Measurements from ENCODE around the gene CLIC5.

CLIC5 gene

GRCh38 chr6:46058951-46059350, 43.3 kb upstream of the CLIC5 start:
- H3K4me3 ChIP-seq (ENCODE audit: low read depth, low read length), result no peak overlapping the region
- H3K27me3 ChIP-seq (ENCODE audit: control insufficient read depth, insufficient read depth, low read length), result no peaks in the 10 kb centered on the region
- no peaks in the 10 kb centered on the region for H3K9me3 ChIP-seq (ENCODE audit: control insufficient read depth, low read length)
- TF ChIP-seq CTCF (IDR thresholded peaks at IDR 0.05), result no peak
- no peak overlapping the region for H3K4me2 ChIP-seq (ENCODE audit: low read length)
- no peak overlapping the region for H3K27ac ChIP-seq
- H3K4me1 ChIP-seq, result no peaks in the 10 kb centered on the region
- H3K79me2 ChIP-seq, result no peaks in the 10 kb centered on the region
- no peak overlapping the region for H2AFZ ChIP-seq
- H3K9ac ChIP-seq, result no peak overlapping the region
- no peaks in the 10 kb centered on the region for H3K36me3 ChIP-seq (ENCODE audit: control insufficient read depth, insufficient read depth, low read length)

- Histone ChIP-seq H3K79me2 (no peaks in the 10 kb centered on the region), H3K9ac (no peak overlapping the region), H2AFZ (no peak overlapping the region), H3K36me3 (ENCODE audit: control insufficient read depth, insufficient read depth, low read length) (no peaks in the 10 kb centered on the region), H3K4me1 (no peaks in the 10 kb centered on the region), H3K4me2 (ENCODE audit: low read length) (no peak overlapping the region), H3K9me3 (ENCODE audit: control insufficient read depth, low read length) (no peaks in the 10 kb centered on the region), H3K4me3 (ENCODE audit: low read depth, low read length) (no peak overlapping the region), H3K27me3 (ENCODE audit: control insufficient read depth, insufficient read depth, low read length) (no peaks in the 10 kb centered on the region), H3K27ac (no peak overlapping the region)
- TF ChIP-seq CTCF (IDR thresholded peaks at IDR 0.05), result no peak
These were observed 42.1 kb upstream of the CLIC5 start for GRCh38 chr6:46057792-46058191.

GRCh38 chr6:46056906-46057529, 41.4 kb upstream of the CLIC5 start:
- no peaks in the 10 kb centered on the region for H3K27me3 ChIP-seq (ENCODE audit: control insufficient read depth, insufficient read depth, low read length)
- no peak overlapping the region for H3K4me2 ChIP-seq (ENCODE audit: low read length)
- H3K9me3 ChIP-seq (ENCODE audit: control insufficient read depth, low read length), result no peaks in the 10 kb centered on the region
- no peak overlapping the region for H3K9ac ChIP-seq
- H3K4me1 ChIP-seq, result no peaks in the 10 kb centered on the region
- no peak overlapping the region for H2AFZ ChIP-seq
- H3K27ac ChIP-seq, result no peak overlapping the region
- no peak for TF ChIP-seq CTCF (IDR thresholded peaks at IDR 0.05)
- no peak overlapping the region for H3K4me3 ChIP-seq (ENCODE audit: low read depth, low read length)
- H3K36me3 ChIP-seq (ENCODE audit: control insufficient read depth, insufficient read depth, low read length), result no peaks in the 10 kb centered on the region
- no peaks in the 10 kb centered on the region for H3K79me2 ChIP-seq

GRCh38 chr6:46054516-46054915, 38.9 kb upstream of the CLIC5 start:
- no peak for TF ChIP-seq CTCF (IDR thresholded peaks at IDR 0.05)
- no peak overlapping the region for H3K9ac ChIP-seq
- no peaks in the 10 kb centered on the region for H3K79me2 ChIP-seq
- no peak overlapping the region for H2AFZ ChIP-seq
- no peak overlapping the region for H3K27ac ChIP-seq
- no peak overlapping the region for H3K4me3 ChIP-seq (ENCODE audit: low read depth, low read length)
- H3K4me1 ChIP-seq, result no peaks in the 10 kb centered on the region
- no peaks in the 10 kb centered on the region for H3K27me3 ChIP-seq (ENCODE audit: control insufficient read depth, insufficient read depth, low read length)
- no peaks in the 10 kb centered on the region for H3K36me3 ChIP-seq (ENCODE audit: control insufficient read depth, insufficient read depth, low read length)
- no peak overlapping the region for H3K4me2 ChIP-seq (ENCODE audit: low read length)
- no peaks in the 10 kb centered on the region for H3K9me3 ChIP-seq (ENCODE audit: control insufficient read depth, low read length)

All from parathyroid adenoma (tissue), 2 donors.